DND-41 (cell line): ENCODE data around the gene OGDH.

ENCODE experiments used
- ATAC-seq: fragments of 200-7000 bp; cut with Tn5 transposase; 3 replicates; pipeline ENCODE4 v1.9.1; 2021; ENCODE audit warnings: low read depth; ENCODE audit not compliant: insufficient read depth
- DNase-seq: peaks from one replicate; pipeline ENCODE4 v3.0.0-alpha.2; 2020
- H2AFZ ChIP-seq: 2 replicates; pipeline ENCODE4 v1.6.0; 2012; ENCODE audit warnings: low read depth, low read length
- H3K27ac ChIP-seq: 2 replicates; pipeline ENCODE4 v1.5.1; 2012; ENCODE audit warnings: low read length, inconsistent platforms
- H3K27me3 ChIP-seq: fragments of 200-600 bp; sonication (generic); 2 replicates; pipeline ENCODE4 v1.6.0; 2012; ENCODE audit warnings: low read length, mild to moderate bottlenecking, inconsistent platforms; ENCODE audit not compliant: insufficient read depth, poor library complexity
- H3K36me3 ChIP-seq: 2 replicates; pipeline ENCODE4 v1.5.1; 2012; ENCODE audit warnings: low read length, inconsistent platforms; ENCODE audit not compliant: insufficient read depth
- H3K4me1 ChIP-seq: 2 replicates; pipeline ENCODE4 v1.5.1; 2012; ENCODE audit warnings: mild to moderate bottlenecking, low read length; ENCODE audit not compliant: insufficient read depth
- H3K4me2 ChIP-seq: 2 replicates; pipeline ENCODE4 v1.6.0; 2012; ENCODE audit warnings: mild to moderate bottlenecking, moderate library complexity, low read length, inconsistent platforms; ENCODE audit not compliant: insufficient read depth
- H3K4me3 ChIP-seq, 2 experiments: fragments of 200-600 bp in 1 of 2; shearing (Covaris generic) in 1 of 2; 2 replicates each; pipeline ENCODE4 v1.5.1; 2012 to 2016; ENCODE audit warnings: inconsistent platforms in 2 of 2, low read length in 2 of 2, mild to moderate bottlenecking in 2 of 2, low read depth in 1 of 2, moderate library complexity in 1 of 2
- H3K79me2 ChIP-seq: 2 replicates; pipeline ENCODE4 v1.6.0; 2012; ENCODE audit warnings: low read length, inconsistent platforms; ENCODE audit not compliant: insufficient read depth
- H3K9ac ChIP-seq: 2 replicates; pipeline ENCODE4 v1.6.0; 2012; ENCODE audit warnings: low read depth, mild to moderate bottlenecking, inconsistent platforms, low read length, moderate library complexity
- H3K9me3 ChIP-seq: 2 replicates; pipeline ENCODE4 v1.5.1; 2012; ENCODE audit warnings: low read length, moderate library complexity, mild to moderate bottlenecking, inconsistent platforms; ENCODE audit not compliant: insufficient read depth, severe bottlenecking
- H4K20me1 ChIP-seq: 2 replicates; pipeline ENCODE4 v1.6.0; 2012; ENCODE audit warnings: low read length; ENCODE audit not compliant: insufficient read depth
- CTCF ChIP-seq: IDR thresholded peaks from 2 replicates; pipeline ENCODE4 v1.5.1; 2012; ENCODE audit warnings: borderline replicate concordance, low read length, moderate library complexity, mild to moderate bottlenecking; ENCODE audit not compliant: poor library complexity, severe bottlenecking; ENCODE audit errors: extremely low read depth
- EZH2 ChIP-seq: IDR thresholded peaks from 3 replicates; pipeline ENCODE4 v1.6.1; 2012; ENCODE audit warnings: borderline replicate concordance, low read depth, mild to moderate bottlenecking, moderate library complexity, low read length, inconsistent platforms; ENCODE audit not compliant: severe bottlenecking

OGDH gene

GRCh38 chr7:44602576-44602910 is 3.9 kb upstream of the OGDH start:
- Histone ChIP-seq H2AFZ (no peak overlapping the region), H3K4me2 (no peak overlapping the region), H3K27ac (no peak overlapping the region), H3K4me3 (no peak overlapping the region), H3K9me3 (no peaks in the 10 kb centered on the region), H3K9ac (no peak overlapping the region), H3K79me2 (peaks cover 7% of the 10 kb centered on the region), H3K4me1 (peaks cover 16% of the 10 kb centered on the region), H3K36me3 (no peaks in the 10 kb centered on the region), H3K27me3 (no peaks in the 10 kb centered on the region), H4K20me1 (no peaks in the 10 kb centered on the region)
- no peak for ATAC-seq
- DNase-seq = no peak
- TF ChIP-seq EZH2 (no peak), CTCF (no peak)

GRCh38 chr7:44603193-44603592 is 3.2 kb upstream of the OGDH start:
- Histone ChIP-seq H3K4me1 (peaks cover 22% of the 10 kb centered on the region), H2AFZ (no peak overlapping the region), H3K36me3 (no peaks in the 10 kb centered on the region), H3K4me3 (no peak overlapping the region), H3K27me3 (no peaks in the 10 kb centered on the region), H3K79me2 (peaks cover 14% of the 10 kb centered on the region), H3K9ac (no peak overlapping the region), H3K9me3 (no peaks in the 10 kb centered on the region), H3K27ac (no peak overlapping the region), H4K20me1 (no peaks in the 10 kb centered on the region), H3K4me2 (no peak overlapping the region)
- TF ChIP-seq CTCF = no peak
- no peak for TF ChIP-seq EZH2
- DNase-seq = no peak
- ATAC-seq = no peak

GRCh38 chr7:44604941-44605340 is 1.5 kb upstream of the OGDH start:
- Histone ChIP-seq H3K27me3 (no peaks in the 10 kb centered on the region), H3K27ac (no peak overlapping the region), H3K9ac (no peak overlapping the region), H2AFZ (no peak overlapping the region), H3K4me1 (peaks cover 27% of the 10 kb centered on the region), H3K4me3 (no peak overlapping the region), H4K20me1 (no peaks in the 10 kb centered on the region), H3K36me3 (no peaks in the 10 kb centered on the region), H3K79me2 (peaks cover 31% of the 10 kb centered on the region), H3K9me3 (no peaks in the 10 kb centered on the region), H3K4me2 (no peak overlapping the region)
- DNase-seq = no peak
- ATAC-seq = no peak
- TF ChIP-seq EZH2 = no peak

- Histone ChIP-seq H3K9me3 (no peaks in the 10 kb centered on the region), H3K4me2 (peak overlapping the region; percentile 94), H3K36me3 (no peaks in the 10 kb centered on the region), H3K4me3 (peak overlapping the region; percentile 39 to 92), H3K27me3 (no peaks in the 10 kb centered on the region), H3K27ac (peak overlapping the region; percentile 89), H2AFZ (peak overlapping the region; percentile 95), H3K4me1 (peaks cover 27% of the 10 kb centered on the region), H3K79me2 (peaks cover 55% of the 10 kb centered on the region), H3K9ac (peak overlapping the region; percentile 82), H4K20me1 (no peaks in the 10 kb centered on the region)
- ATAC-seq (no peak), DNase-seq (no peak)
- no peak for TF ChIP-seq EZH2
- TF ChIP-seq CTCF = no peak
Measured at GRCh38 chr7:44607141-44608068, 978 bp downstream of the OGDH start.
